ENCODE data around the gene MAP2.

- TF ChIP-seq CTCF (IDR thresholded peaks at IDR 0.05) (no peak), EP300 (IDR thresholded peaks at IDR 0.05) (no peak)
Measured at GRCh38 chr2:209560911-209561310, 137.1 kb downstream of the MAP2 start.

Data from ovary (tissue), 3 donors.